ENCODE results near the gene INSYN1.

DNA sequence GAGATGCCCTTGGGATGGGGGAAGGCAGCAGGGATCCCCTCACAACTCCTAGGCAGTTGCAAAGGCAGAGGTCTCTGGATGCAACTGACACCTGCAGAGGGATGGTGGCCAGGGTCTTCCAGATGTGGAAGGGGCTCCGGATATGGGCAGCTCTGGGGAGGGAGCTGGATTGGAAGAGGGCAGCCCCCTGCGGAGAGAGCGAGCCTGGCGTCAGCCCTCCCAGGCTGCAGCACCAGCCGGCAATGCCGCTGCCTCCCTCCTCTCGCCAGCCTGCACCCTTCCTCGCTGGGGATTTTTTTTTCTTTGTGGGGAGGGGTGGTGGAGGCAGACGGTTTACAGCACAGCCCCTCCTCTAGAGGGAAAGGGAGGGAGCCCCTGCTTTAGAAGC, 1.6 kb downstream of the INSYN1 start:
- no peak for TF ChIP-seq POLR2AphosphoS5 (IDR thresholded peaks at IDR 0.05; ENCODE audit: low read depth, low read length)
- no peak for TF ChIP-seq POLR2A (IDR thresholded peaks at IDR 0.05; ENCODE audit: low read depth, low read length)
- no peak for TF ChIP-seq TAF1 (IDR thresholded peaks at IDR 0.05; ENCODE audit: borderline replicate concordance, low read depth, low read length)
